ENCODE measurements around the gene NBEAL2.

Gene NBEAL2

GRCh38 chr3:46999516-47000197 lies 20.2 kb downstream of the NBEAL2 start:
- DNase-seq: no peak

GRCh38 chr3:47000198-47000815 lies 20.8 kb downstream of the NBEAL2 start:
- no peak for DNase-seq

- no peak for DNase-seq
These were observed 21.7 kb downstream of the NBEAL2 start for GRCh38 chr3:47000922-47001730.

- no peak for DNase-seq
These were observed 22.3 kb downstream of the NBEAL2 start for GRCh38 chr3:47001731-47002170.

DNA sequence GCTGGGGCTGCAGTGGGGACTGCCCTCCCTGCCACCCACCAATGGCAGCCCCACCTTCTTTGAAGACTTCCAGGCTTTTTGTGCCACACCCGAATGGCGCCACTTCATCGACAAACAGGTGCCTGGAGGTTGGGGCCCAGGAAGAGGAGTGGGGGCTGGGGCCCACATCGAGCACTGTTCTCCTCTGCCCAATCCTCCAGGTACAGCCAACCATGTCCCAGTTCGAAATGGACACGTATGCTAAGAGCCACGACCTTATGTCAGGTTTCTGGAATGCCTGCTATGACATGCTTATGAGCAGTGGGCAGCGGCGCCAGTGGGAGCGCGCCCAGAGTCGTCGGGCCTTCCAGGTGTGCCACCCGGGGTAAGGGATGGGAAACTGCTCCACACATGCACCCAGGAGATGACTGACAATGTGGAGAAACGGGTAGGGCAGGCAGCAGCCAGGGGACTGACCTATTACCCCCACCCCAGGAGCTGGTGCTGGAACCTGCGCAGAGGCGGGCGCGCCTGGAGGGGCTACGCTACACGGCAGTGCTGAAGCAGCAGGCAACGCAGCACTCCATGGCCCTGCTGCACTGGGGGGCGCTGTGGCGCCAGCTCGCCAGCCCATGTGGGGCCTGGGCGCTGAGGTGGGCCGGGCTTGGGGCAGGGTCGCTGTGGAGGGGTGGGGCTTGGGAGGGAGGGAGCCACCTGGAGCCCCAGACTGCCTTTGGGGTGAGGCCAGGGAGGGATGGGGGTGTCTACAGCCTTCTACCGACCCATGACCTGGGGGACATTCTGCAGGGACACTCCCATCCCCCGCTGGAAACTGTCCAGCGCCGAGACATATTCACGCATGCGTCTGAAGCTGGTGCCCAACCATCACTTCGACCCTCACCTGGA lies 22.9 kb downstream of the NBEAL2 start:
- DNase-seq: no peak

DNA sequence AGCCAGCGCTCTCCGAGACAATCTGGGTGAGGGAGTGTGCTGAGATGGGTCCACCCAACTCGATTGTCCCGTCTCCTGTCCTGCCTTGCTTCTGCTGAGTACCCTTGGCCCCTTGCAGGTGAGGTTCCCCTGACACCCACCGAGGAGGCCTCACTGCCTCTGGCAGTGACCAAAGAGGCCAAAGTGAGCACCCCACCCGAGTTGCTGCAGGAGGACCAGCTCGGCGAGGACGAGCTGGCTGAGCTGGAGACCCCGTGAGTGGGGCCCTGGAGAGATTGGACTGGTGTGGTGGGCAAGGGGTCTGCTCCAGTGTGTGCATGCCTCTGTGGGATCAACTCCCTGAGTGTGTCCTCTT lies 23.6 kb downstream of the NBEAL2 start:
- no peak for DNase-seq

DNA sequence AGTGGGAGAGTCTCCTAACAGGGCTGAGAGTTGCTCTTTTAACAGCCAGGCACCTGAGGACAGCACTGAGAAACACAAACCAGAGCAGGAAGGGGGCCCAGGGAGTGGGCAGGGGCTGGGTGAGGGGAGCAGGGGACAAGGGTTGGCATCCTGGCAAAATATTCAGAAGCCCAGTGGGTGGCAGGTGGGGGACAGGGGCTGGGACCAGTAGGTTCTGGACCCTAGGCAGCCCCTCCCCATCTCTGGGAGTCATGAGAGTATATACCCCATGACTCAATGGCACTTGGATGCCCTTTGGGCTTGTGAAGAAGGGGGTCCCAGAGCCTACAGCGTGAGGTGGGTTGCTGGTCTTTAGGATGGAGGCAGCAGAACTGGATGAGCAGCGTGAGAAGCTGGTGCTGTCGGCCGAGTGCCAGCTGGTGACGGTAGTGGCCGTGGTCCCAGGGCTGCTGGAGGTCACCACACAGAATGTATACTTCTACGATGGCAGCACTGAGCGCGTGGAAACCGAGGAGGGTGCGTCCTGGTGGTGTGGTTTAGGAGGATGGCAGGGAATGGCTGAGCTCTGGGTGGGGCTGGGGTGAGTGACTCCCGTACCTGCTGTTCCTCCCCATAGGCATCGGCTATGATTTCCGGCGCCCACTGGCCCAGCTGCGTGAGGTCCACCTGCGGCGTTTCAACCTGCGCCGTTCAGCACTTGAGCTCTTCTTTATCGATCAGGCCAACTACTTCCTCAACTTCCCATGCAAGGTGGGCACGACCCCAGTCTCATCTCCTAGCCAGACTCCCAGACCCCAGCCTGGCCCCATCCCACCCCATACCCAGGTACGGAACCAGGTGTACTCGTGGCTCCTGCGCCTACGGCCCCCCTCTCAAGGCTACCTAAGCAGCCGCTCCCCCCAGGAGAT lies 24.2 kb downstream of the NBEAL2 start:
- DNase-seq: no peak

- no peak for DNase-seq
These were observed 25.1 kb downstream of the NBEAL2 start for GRCh38 chr3:47004369-47005211.

- DNase-seq: no peak
These were observed 26.0 kb downstream of the NBEAL2 start for GRCh38 chr3:47005212-47006144.

GRCh38 chr3:47006145-47006651 lies 26.7 kb downstream of the NBEAL2 start:
- DNase-seq: no peak

- no peak for DNase-seq
These were observed 27.5 kb downstream of the NBEAL2 start for GRCh38 chr3:47007001-47007400.

DNA sequence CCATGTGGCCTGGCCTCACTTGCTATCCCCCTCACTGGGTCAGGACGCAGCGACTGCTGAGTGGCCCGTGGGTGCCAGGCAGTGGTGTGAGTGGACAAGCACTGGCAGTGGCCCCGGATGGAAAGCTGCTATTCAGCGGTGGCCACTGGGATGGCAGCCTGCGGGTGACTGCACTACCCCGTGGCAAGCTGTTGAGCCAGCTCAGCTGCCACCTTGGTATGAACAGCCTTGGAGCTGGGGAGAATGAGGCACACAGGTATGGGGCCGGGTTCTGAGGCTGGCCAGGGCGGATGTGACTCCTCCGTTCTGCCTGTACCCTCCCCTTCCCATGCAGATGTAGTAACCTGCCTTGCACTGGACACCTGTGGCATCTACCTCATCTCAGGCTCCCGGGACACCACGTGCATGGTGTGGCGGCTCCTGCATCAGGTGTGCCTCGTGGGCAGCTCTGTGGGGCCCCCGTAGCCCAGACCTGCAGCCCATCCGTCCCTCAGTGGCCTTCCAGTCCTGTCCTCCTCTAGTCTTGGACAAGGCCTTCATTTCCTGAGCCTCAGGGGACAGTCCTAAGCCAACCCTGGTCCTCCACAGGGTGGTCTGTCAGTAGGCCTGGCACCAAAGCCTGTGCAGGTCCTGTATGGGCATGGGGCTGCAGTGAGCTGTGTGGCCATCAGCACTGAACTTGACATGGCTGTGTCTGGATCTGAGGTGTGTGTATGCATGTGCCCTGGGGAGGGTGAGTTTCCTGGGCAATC lies 28.2 kb downstream of the NBEAL2 start:
- DNase-seq: no peak

GRCh38 chr3:47008234-47008796 lies 28.8 kb downstream of the NBEAL2 start:
- no peak for DNase-seq

DNA sequence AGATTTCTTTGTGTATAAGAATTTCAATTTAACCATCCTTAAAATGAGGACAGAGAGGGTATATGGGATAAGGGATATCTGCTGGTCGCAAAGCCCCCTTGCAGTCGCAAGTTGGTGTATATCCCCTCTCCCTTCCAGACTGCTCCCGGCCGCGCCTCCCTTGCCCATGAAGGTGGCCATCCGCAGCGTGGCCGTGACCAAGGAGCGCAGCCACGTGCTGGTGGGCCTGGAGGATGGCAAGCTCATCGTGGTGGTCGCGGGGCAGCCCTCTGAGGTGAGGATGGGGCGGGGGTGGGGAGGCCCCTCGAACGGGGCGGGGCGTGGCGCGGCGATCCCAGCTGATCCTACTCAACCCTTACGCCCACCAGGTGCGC lies 29.4 kb downstream of the NBEAL2 start:
- no peak for DNase-seq

GRCh38 chr3:47009225-47010110 lies 30.0 kb downstream of the NBEAL2 start:
- DNase-seq: peak in 56 of 58 donors; percentile 26 to 96 (median 84)

All from anterior cingulate cortex (tissue), 58 donors.